OCI-LY1 (cell line): ENCODE results near the gene CDH3.

ENCODE experiments used
- CTCF ChIP-seq: fragments of 200-600 bp; sonication (generic), shearing (Covaris generic); IDR thresholded peaks from 2 replicates; pipeline ENCODE4 v1.5.1; 2017; ENCODE audit warnings: mild to moderate bottlenecking, antibody characterized with exemption, low read length, moderate library complexity, mixed read lengths
- EZH2 ChIP-seq: fragments of 200-600 bp; sonication (generic), shearing (Covaris generic); IDR thresholded peaks from 2 replicates; pipeline ENCODE4 v1.8.0; 2017; ENCODE audit warnings: borderline replicate concordance, mixed run types, mild to moderate bottlenecking, antibody characterized with exemption, low read length, moderate library complexity, mixed read lengths

GRCh38 chr16:68728523-68728922 lies 83.4 kb downstream of the CDH3 start:
- no peak for TF ChIP-seq CTCF
- no peak for TF ChIP-seq EZH2
